ENCODE measurements around the gene ANG.
"Not testable (repeated sequence)": the region's sequence is repeated elsewhere in the genome, so short reads cannot be mapped to it uniquely, and the experiment has no call there.

- not testable (repeated sequence) for TF ChIP-seq CTCF (IDR thresholded peaks at IDR 0.05; ENCODE audit: low read length); EZH2 (IDR thresholded peaks at IDR 0.05; ENCODE audit: borderline replicate concordance, low read length)
Observed at GRCh38 chr14:20642755-20643154, 45.8 kb upstream of the ANG start.
